Measurements from ENCODE around the gene VIPR2. TPM values are rescaled to one million over a fixed set of nuclear protein-coding genes. Genes with fewer than 3 reads are reported as not detected.

The VIPR2 gene
- total and polyA plus RNA-seq, 2 experiments from 2014 or later: 2.2 to 2.4 TPM

DNA sequence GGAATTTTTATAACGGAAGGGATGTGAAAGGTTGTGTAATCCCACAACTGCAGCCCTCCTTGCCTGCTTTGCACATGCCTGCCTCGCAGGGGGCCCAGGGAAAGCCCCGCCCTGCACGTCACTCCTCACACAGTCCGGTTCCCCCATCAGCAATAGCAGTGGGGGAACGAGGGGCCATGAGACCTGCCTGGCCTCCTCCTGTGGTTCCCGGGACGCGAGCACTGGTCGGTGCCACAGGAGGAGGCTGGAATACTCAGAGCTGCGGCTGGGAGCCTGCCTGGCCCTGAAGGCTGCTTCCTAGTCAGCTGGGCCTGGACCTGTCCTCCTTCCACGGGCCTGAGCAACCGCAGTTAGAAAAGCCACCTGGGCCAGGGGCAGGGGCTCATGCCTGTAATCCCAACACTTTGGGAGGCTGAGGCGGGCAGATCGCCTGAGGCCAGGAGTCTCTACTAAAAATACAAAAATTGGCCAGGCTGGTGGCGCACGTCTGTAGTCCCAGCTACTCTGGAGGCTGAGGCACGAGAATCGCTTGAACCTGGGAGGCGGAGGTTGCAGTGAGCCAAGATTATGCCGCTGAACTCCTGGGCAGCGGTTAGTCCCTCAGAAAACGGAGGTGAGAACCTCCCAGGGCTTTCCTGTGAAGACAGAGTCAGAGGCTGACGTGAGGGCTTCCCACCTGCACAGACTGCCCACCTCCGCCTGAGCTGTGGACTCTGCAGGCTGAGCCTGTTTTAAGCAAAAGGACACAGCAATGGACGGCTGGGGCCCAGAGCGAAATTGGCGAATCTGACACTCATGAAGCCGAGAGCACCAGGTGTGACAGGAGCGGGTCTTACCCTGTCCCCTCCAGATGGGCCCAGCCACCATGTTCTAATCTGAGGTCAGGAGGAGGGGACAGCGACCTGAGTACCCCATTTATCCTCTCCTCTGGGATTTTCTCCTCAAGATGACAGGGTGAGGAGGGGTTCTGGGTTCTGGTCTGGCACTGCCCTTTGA is 52.9 kb downstream of the VIPR2 start:
- no peak overlapping the region for H3K4me3 ChIP-seq
- H3K27ac ChIP-seq: no peak overlapping the region
- no peaks in the 10 kb centered on the region for H3K27me3 ChIP-seq
- no peaks in the 10 kb centered on the region for H3K9me3 ChIP-seq (ENCODE audit: low read depth)
- no peaks in the 10 kb centered on the region for H3K36me3 ChIP-seq
- no peak for DNase-seq (ENCODE audit: low read depth in 1 of 2, low spot score in 1 of 2)
- TF ChIP-seq, protein P1, sequence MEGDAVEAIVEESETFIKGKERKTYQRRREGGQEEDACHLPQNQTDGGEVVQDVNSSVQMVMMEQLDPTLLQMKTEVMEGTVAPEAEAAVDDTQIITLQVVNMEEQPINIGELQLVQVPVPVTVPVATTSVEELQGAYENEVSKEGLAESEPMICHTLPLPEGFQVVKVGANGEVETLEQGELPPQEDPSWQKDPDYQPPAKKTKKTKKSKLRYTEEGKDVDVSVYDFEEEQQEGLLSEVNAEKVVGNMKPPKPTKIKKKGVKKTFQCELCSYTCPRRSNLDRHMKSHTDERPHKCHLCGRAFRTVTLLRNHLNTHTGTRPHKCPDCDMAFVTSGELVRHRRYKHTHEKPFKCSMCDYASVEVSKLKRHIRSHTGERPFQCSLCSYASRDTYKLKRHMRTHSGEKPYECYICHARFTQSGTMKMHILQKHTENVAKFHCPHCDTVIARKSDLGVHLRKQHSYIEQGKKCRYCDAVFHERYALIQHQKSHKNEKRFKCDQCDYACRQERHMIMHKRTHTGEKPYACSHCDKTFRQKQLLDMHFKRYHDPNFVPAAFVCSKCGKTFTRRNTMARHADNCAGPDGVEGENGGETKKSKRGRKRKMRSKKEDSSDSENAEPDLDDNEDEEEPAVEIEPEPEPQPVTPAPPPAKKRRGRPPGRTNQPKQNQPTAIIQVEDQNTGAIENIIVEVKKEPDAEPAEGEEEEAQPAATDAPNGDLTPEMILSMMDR (IDR thresholded peaks at IDR 0.05; ENCODE audit: low read depth, low read length): no peak
- H3K4me1 ChIP-seq (ENCODE audit: low read depth): peaks cover under 1% of the 10 kb centered on the region

GRCh38 chr7:159091041-159091440 is 53.6 kb downstream of the VIPR2 start:
- Histone ChIP-seq H3K9me3 (ENCODE audit: low read depth) (no peaks in the 10 kb centered on the region), H3K27ac (no peak overlapping the region), H3K4me3 (no peak overlapping the region), H3K27me3 (no peaks in the 10 kb centered on the region), H3K36me3 (no peaks in the 10 kb centered on the region), H3K4me1 (ENCODE audit: low read depth) (no peaks in the 10 kb centered on the region)
- TF ChIP-seq, protein P1 (IDR thresholded peaks at IDR 0.05; ENCODE audit: low read depth, low read length): no peak
- DNase-seq (ENCODE audit: low read depth in 1 of 2, low spot score in 1 of 2): no peak

GRCh38 chr7:159088016-159088865 is 56.4 kb downstream of the VIPR2 start:
- Histone ChIP-seq H3K36me3 (no peaks in the 10 kb centered on the region), H3K4me3 (no peak overlapping the region), H3K27me3 (no peaks in the 10 kb centered on the region), H3K27ac (no peak overlapping the region), H3K9me3 (ENCODE audit: low read depth) (no peaks in the 10 kb centered on the region), H3K4me1 (ENCODE audit: low read depth) (no peaks in the 10 kb centered on the region)
- DNase-seq (ENCODE audit: low read depth in 1 of 2, low spot score in 1 of 2): no peak
- TF ChIP-seq, protein P1 (IDR thresholded peaks at IDR 0.05; ENCODE audit: low read depth, low read length): no peak

DNA sequence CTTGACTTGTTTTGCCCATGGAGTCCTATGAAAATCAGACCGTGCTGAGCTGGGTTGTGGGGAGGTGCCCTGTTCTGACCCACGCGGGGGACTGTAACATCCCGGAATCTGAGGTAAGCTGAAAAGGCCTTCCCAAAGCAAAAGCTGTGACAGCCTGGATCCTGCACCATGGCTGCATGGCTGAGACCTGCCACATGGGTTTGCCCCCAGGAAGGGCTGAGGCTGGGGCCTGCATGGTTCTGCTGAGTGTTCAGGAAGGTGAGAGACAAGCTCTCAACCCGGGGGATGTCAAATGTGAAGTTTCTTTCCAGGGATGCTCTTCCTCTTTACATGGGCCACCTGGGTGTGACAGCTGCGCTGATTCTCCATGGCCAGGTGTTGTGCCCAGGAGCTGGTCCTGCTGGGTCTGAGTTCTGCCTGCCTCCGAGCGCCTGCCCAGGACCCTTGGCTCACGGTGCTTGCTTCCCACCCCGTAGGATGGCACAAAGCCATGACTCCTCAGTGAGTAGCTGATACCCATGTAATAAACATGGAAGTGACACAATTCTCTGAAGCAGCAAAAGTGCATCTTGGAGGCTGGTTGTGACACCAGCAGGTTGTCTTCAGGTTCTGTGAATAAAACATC is 58.3 kb downstream of the VIPR2 start:
- no peak for DNase-seq (ENCODE audit: low read depth in 1 of 2, low spot score in 1 of 2)
- Histone ChIP-seq H3K27ac (no peak overlapping the region), H3K9me3 (ENCODE audit: low read depth) (no peaks in the 10 kb centered on the region), H3K4me3 (no peak overlapping the region), H3K4me1 (ENCODE audit: low read depth) (no peaks in the 10 kb centered on the region), H3K27me3 (no peaks in the 10 kb centered on the region), H3K36me3 (no peaks in the 10 kb centered on the region)
- TF ChIP-seq, protein P1 (IDR thresholded peaks at IDR 0.05; ENCODE audit: low read depth, low read length): no peak

DNA sequence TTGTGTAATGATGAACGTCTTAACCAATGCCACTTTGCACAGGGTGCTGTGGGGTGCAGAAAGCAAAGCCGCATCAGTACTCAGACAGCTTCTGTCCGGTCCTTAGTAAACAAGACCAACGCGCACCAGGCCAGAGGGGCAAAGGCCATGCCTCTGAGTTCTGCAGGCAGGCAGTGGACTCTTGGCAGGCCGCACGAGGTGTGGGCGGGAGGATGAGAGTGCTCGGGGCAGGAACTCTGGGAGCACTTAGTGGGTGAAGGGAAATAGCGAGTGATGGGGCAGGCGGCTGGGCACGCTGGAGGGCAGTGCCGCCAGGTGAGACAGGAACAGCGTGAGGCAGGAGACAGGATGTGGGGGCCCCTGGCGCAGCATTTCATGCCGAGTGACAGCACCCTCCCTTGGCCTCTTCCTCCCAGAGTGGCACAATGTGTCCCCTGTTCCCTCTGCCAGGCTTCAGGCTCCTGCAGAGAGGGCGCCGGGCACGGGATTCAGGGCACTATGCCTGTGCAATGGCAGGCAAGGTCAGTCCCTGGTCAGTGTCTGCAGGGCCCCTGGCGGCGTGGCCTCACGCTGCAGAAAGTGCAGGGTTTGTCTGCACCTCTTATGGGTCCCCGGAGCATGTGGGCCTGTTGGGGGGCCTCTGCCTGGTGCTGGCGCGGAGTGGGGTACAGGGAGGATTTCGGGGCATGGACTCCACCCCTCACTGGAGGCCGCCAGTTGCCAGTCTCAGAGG is 60.4 kb downstream of the VIPR2 start:
- H3K4me3 ChIP-seq: no peak overlapping the region
- no peaks in the 10 kb centered on the region for H3K27me3 ChIP-seq
- no peak overlapping the region for H3K27ac ChIP-seq
- no peaks in the 10 kb centered on the region for H3K9me3 ChIP-seq (ENCODE audit: low read depth)
- no peaks in the 10 kb centered on the region for H3K36me3 ChIP-seq
- TF ChIP-seq, protein P1 (IDR thresholded peaks at IDR 0.05; ENCODE audit: low read depth, low read length): no peak
- no peaks in the 10 kb centered on the region for H3K4me1 ChIP-seq (ENCODE audit: low read depth)
- no peak for DNase-seq (ENCODE audit: low read depth in 1 of 2, low spot score in 1 of 2)

Measured in cardiac muscle cell (in vitro differentiated cells and primary cell).